Measurements from ENCODE around the gene CNR2.
"Not testable (repeated sequence)": the region's sequence is repeated elsewhere in the genome, so short reads cannot be mapped to it uniquely, and the experiment has no call there.

CNR2 gene

DNA sequence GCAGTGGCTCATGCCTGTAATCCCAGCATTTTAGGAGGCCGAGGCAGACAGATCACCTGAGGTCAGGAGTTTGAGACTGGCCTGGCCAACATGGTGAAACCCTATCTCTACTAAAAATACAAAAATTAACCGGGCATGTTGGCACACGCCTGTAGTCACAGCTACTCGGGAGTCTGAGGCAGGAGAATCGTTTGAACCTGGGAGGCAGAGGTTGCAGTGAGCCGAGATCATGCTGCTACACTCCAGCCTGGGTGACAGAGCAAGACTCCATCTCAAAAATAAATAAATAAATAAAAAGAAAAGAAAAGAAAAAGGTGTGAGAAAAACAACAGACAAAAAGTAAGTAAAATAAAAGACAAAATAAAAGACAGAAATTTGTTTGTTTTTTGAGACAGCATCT lies 79.0 kb downstream of the CNR2 start:
- DNase-seq (ENCODE audit: low read depth), result not testable (repeated sequence)

DNA sequence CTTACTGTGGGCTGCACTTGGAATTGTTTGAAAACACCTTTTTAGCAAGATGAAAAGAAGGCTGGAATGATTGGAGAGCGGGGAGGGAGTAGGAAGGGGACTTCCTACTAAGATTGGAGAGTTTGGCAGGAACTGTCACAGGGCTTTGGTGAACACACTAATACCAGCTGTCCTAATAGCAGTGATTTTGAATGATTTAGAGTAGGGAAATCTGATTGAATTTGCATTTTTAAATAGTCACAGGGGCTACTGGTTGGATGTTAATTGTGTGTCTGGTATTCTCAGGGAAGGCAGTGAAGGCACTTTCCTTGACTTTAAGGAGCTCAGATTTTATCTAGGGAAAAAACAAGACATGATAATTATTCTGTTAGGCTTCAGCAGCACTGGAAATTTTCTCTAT lies 85.4 kb downstream of the CNR2 start:
- no peak for DNase-seq (ENCODE audit: low read depth)

DNA sequence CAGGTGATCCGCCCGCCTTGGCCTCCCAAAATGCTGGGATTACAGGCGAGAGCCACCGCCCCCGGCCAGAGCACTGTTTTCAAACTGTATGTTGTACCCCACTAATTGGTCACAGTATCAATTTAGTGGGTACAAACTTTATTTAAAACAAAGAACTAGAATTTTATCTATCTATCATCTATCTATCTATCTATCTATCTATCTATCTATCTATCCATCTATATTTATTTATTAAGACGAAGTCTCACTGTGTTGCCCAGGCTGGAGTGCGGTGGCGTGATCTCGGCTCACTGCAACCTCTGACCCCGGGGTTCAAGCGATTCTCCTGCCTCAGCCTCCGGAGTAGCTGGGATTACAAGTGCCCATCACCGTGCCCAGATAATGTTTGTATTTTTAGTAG lies 86.6 kb downstream of the CNR2 start:
- not testable (repeated sequence) for DNase-seq (ENCODE audit: low read depth)

DNA sequence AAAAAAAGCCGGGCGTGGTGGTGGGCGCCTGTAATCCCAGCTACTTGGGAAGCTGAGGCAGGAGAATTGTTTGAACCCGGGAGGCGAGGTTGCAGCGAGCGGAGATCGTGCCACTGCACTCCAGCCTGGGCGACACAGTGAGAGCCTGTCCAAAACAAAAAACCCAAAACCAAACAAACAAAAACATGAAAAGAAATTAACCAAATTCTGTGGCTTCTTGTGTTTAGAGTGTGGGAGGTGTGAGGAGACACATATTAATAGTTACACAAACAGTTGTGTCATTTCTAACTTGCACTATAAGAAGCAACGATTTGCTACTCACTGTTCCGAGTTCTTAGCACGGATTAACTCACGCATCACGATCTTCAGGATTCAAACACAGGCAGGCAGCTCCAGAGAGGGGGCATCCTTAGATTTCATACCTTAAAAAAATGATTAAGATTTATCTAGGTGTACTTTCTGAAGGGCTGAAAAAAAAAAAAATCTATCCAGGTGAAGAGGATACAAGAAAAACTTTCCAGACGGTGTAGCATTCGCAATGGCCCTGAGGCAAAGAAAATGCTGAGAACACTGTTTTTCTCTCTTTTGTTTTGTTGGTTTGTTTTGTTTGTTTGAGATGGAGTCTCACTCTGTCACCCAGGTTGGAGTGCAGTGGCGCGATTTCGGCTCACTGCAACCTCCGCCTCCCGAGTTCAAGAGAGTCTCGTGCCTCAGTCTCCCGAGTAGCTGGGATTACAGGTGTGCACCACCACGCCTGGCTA lies 87.2 kb downstream of the CNR2 start:
- DNase-seq (ENCODE audit: low read depth), result no peak

- DNase-seq (ENCODE audit: low read depth), result peak; percentile 71
Measured at GRCh38 chr1:23825076-23825761, 87.9 kb downstream of the CNR2 start, which contains the start of gene HMGCL. TSS of gene HMGCL (minus strand) at chr1:23825429. CDS start at chr1:23825415, 14 bp downstream.

GRCh38 chr1:23824711-23825075 lies 88.5 kb downstream of the CNR2 start:
- DNase-seq (ENCODE audit: low read depth), result no peak

GRCh38 chr1:23823767-23824166 lies 89.4 kb downstream of the CNR2 start:
- no peak for DNase-seq (ENCODE audit: low read depth)
